Measurements from ENCODE around the gene ATAD2B. TPM values are rescaled to one million over a fixed set of nuclear protein-coding genes. Genes with fewer than 3 reads are reported as not detected.

ATAD2B gene
- total and polyA plus RNA-seq, 2 of the 4 experiments (the other 2 are of a cell fraction): 1.5 to 5.0 TPM

GRCh38 chr2:23934259-23934658, 7.3 kb upstream of the ATAD2B start:
- in situ Hi-C loops (cut with MboI; ENCODE audit: low sequenced_read_pairs): no loop called here
- Histone ChIP-seq H4K8ac (ENCODE audit: low read depth in 2 of 2, low read length in 2 of 2) (no peak overlapping the region), H3K27me3 (ENCODE audit: control insufficient read depth, insufficient read depth, low read length) (no peaks in the 10 kb centered on the region), H3K9me3 (ENCODE audit: control insufficient read depth, insufficient read depth, low read length) (no peaks in the 10 kb centered on the region), H3K4ac (ENCODE audit: low read depth, low read length) (no peak overlapping the region), H3K79me1 (ENCODE audit: low read depth in 1 of 2, low read length in 2 of 2) (peaks cover 0 to 4% of the 10 kb centered on the region in 2 experiments; a peak in 1 of 4 replicates), H2AK5ac (ENCODE audit: low read depth, low read length) (no peak overlapping the region), H3K27ac (ENCODE audit: insufficient read depth, low read length) (no peak overlapping the region), H3K9ac (ENCODE audit: low read depth, low read length) (no peak overlapping the region), H2BK120ac (ENCODE audit: low read depth, low read length) (no peak overlapping the region), H3K23ac (ENCODE audit: low read depth, low read length) (no peak overlapping the region), H3K56ac (ENCODE audit: extremely low read depth, insufficient read depth, low read length) (no peak overlapping the region), H4K91ac (ENCODE audit: insufficient read depth, low read depth, low read length) (no peak overlapping the region), H2BK5ac (ENCODE audit: low read depth, low read length, poor library complexity, severe bottlenecking) (no peak overlapping the region), H3K4me3 (ENCODE audit: insufficient read depth, low read depth, low read length) (no peak overlapping the region), H3K18ac (ENCODE audit: low read depth, low read length) (no peak overlapping the region), H2AK9ac (replicated peaks; ENCODE audit: low read depth, low read length, poor library complexity) (no peak overlapping the region), H2BK15ac (ENCODE audit: low read depth, low read length) (no peak overlapping the region), H3K4me1 (ENCODE audit: control insufficient read depth, insufficient read depth, low read length) (peaks cover under 1% of the 10 kb centered on the region; the same call in 1 of the 2 replicates), H2AFZ (replicated peaks; ENCODE audit: low read length, poor library complexity) (no peak overlapping the region), H3K4me2 (ENCODE audit: low read depth, low read length) (no peak overlapping the region), H2BK20ac (ENCODE audit: low read depth, low read length) (no peak overlapping the region), H4K20me1 (ENCODE audit: insufficient read depth, low read length) (no peaks in the 10 kb centered on the region), H3K36me3 (ENCODE audit: control insufficient read depth, insufficient read depth, low read length) (no peaks in the 10 kb centered on the region), H3K14ac (replicated peaks; ENCODE audit: low read depth, low read length) (no peak overlapping the region), H4K5ac (ENCODE audit: low read depth, low read length) (no peak overlapping the region), H3K9me1 (ENCODE audit: insufficient read depth, low read length) (no peaks in the 10 kb centered on the region)
- CTCF ChIA-PET: interaction anchor here (0.7 kb wide), 1 partner anchor 1925 kb away, joined by 4 read pairs; no protein-coding TSS in a partner anchor
- no peak for ATAC-seq (ENCODE audit: low read depth)
- TF ChIP-seq RCOR1 (IDR thresholded peaks at IDR 0.05; ENCODE audit: insufficient replicate concordance, low read length) (no peak), MAFK (IDR thresholded peaks at IDR 0.05; ENCODE audit: low read depth, low read length) (no peak), RAD21 (IDR thresholded peaks at IDR 0.05; ENCODE audit: low read length) (no peak), FOS (IDR thresholded peaks at IDR 0.05; ENCODE audit: low read depth, low read length) (no peak), MXI1 (IDR thresholded peaks at IDR 0.05; ENCODE audit: borderline replicate concordance, low read depth, low read length) (no peak)
- BruUV-seq (replicated peaks): no TSS peak
- no CpG with 5 or more reads among the region's 1 CpG for WGBS, 2 experiments (ENCODE audit: extremely low coverage in 2 of 2, insufficient read length in 1 of 2)
- intact Hi-C loops (cut with micrococcal nuclease): no loop called here
- POLR2A ChIA-PET (ENCODE audit: unreplicated experiment): interaction anchor here (0.5 kb wide), 1 partner anchor 19 kb away, joined by 11 read pairs; no protein-coding TSS in a partner anchor
- dilution Hi-C loops (cut with HindIII; ENCODE audit: low sequenced_read_pairs, unreplicated experiment): no loop called here
- DNase-seq: no peak
